HL-60 (cell line): ENCODE results near the gene PAK3.

Experiments used
- DNase-seq, 2 experiments: peaks; one replicate each; pipeline ENCODE4 v3.0.0-alpha.2; 2010 to 2020; ENCODE audit warnings: low read depth in 1 of 2, low spot score in 1 of 2
- H3K27ac ChIP-seq: fragments of 250-450 bp; sonication (Bioruptor Pico); replicated peaks from 2 replicates; pipeline ENCODE4 v1.5.1; 2020; ENCODE audit warnings: mild to moderate bottlenecking, moderate library complexity
- H3K27me3 ChIP-seq: fragments of 250-450 bp; sonication (Bioruptor Pico); 2 replicates; pipeline ENCODE4 v1.5.1; 2021; ENCODE audit warnings: mild to moderate bottlenecking, moderate library complexity; ENCODE audit not compliant: insufficient read depth, poor library complexity, severe bottlenecking
- H3K4me3 ChIP-seq: replicated peaks from 2 replicates; pipeline ENCODE4 v1.5.1; 2011; ENCODE audit warnings: mild to moderate bottlenecking, control low read depth, low read length; ENCODE audit not compliant: insufficient read depth
- GABPA ChIP-seq: IDR thresholded peaks from 2 replicates; pipeline ENCODE4 v1.6.1; 2012; ENCODE audit warnings: low read depth
- POLR2AphosphoS5 ChIP-seq: IDR thresholded peaks from 2 replicates; pipeline ENCODE4 v1.6.1; 2012; ENCODE audit warnings: low read depth
- SPI1 ChIP-seq: IDR thresholded peaks from 2 replicates; pipeline ENCODE4 v1.6.1; 2012; ENCODE audit warnings: low read depth, mild to moderate bottlenecking, borderline replicate concordance
- TF ChIP-seq, protein P1 (sequence below): IDR thresholded peaks from 2 replicates; pipeline ENCODE4 v1.6.1; 2012; ENCODE audit warnings: low read depth; ENCODE audit not compliant: insufficient replicate concordance
- TF ChIP-seq, protein P2 (sequence below): IDR thresholded peaks from one replicate; pipeline ENCODE4 v1.5.1; 2011; ENCODE audit warnings: low read length, control low read depth, inconsistent platforms; ENCODE audit not compliant: insufficient read depth

The PAK3 gene

DNA sequence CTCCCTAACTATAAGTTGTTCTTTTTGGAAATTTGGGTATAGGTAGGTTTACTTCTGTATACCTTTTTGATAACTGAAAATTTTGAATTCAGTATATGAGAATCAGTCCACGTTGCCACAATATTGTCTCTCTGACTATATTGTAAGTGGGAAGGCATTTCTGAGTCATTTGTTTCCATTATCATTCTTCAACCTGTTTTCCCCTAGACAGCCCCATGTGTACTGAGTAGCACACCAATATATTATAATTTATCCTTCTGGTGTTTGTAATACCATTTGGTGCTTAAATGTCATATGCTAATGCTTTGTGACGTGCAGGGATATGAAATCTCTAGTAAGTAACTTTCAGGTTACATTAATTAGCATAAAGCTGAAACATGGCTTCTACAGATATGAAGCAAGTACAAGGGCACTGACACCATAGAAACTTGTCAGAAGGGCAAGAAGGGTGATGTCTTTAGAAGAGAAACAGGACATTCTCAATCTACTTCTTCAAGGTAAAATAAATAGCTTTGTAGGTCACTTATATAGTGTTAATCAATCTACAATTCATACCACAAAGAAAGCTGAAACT, 27.7 kb downstream of the PAK3 start:
- no peak overlapping the region for H3K4me3 ChIP-seq
- H3K27ac ChIP-seq, result no peak overlapping the region
- H3K27me3 ChIP-seq, result no peaks in the 10 kb centered on the region
- no peak for TF ChIP-seq POLR2AphosphoS5
- TF ChIP-seq, protein P1, sequence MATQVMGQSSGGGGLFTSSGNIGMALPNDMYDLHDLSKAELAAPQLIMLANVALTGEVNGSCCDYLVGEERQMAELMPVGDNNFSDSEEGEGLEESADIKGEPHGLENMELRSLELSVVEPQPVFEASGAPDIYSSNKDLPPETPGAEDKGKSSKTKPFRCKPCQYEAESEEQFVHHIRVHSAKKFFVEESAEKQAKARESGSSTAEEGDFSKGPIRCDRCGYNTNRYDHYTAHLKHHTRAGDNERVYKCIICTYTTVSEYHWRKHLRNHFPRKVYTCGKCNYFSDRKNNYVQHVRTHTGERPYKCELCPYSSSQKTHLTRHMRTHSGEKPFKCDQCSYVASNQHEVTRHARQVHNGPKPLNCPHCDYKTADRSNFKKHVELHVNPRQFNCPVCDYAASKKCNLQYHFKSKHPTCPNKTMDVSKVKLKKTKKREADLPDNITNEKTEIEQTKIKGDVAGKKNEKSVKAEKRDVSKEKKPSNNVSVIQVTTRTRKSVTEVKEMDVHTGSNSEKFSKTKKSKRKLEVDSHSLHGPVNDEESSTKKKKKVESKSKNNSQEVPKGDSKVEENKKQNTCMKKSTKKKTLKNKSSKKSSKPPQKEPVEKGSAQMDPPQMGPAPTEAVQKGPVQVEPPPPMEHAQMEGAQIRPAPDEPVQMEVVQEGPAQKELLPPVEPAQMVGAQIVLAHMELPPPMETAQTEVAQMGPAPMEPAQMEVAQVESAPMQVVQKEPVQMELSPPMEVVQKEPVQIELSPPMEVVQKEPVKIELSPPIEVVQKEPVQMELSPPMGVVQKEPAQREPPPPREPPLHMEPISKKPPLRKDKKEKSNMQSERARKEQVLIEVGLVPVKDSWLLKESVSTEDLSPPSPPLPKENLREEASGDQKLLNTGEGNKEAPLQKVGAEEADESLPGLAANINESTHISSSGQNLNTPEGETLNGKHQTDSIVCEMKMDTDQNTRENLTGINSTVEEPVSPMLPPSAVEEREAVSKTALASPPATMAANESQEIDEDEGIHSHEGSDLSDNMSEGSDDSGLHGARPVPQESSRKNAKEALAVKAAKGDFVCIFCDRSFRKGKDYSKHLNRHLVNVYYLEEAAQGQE, result no peak
- TF ChIP-seq SPI1, result no peak
- no peak for TF ChIP-seq GABPA
- TF ChIP-seq, protein P2, sequence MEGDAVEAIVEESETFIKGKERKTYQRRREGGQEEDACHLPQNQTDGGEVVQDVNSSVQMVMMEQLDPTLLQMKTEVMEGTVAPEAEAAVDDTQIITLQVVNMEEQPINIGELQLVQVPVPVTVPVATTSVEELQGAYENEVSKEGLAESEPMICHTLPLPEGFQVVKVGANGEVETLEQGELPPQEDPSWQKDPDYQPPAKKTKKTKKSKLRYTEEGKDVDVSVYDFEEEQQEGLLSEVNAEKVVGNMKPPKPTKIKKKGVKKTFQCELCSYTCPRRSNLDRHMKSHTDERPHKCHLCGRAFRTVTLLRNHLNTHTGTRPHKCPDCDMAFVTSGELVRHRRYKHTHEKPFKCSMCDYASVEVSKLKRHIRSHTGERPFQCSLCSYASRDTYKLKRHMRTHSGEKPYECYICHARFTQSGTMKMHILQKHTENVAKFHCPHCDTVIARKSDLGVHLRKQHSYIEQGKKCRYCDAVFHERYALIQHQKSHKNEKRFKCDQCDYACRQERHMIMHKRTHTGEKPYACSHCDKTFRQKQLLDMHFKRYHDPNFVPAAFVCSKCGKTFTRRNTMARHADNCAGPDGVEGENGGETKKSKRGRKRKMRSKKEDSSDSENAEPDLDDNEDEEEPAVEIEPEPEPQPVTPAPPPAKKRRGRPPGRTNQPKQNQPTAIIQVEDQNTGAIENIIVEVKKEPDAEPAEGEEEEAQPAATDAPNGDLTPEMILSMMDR, result no peak
- DNase-seq, result no peak

DNA sequence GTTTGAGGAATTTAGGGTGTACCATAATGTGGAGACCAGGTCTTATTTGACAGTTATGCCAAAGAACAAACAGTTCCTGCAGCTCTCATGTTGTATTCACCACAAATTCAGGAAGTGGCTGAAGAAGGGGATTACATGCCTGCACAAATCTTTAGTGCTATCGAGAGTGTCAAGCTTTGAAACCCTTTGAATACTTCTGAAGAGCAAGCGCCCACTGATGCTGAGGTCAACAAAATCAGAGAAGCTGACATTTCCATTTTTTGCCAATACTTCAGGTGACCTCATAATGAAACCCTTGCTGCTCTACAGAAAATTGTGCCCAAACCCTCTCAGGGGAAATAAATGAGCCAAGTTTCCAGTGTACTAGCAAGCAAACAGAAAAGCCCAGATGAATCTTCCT, 28.4 kb downstream of the PAK3 start:
- H3K4me3 ChIP-seq, result no peak overlapping the region
- H3K27ac ChIP-seq, result no peak overlapping the region
- no peak for DNase-seq
- TF ChIP-seq, protein P1, result no peak
- TF ChIP-seq, protein P2, result no peak
- TF ChIP-seq SPI1 (no peak), POLR2AphosphoS5 (no peak), GABPA (no peak)
- no peaks in the 10 kb centered on the region for H3K27me3 ChIP-seq

DNA sequence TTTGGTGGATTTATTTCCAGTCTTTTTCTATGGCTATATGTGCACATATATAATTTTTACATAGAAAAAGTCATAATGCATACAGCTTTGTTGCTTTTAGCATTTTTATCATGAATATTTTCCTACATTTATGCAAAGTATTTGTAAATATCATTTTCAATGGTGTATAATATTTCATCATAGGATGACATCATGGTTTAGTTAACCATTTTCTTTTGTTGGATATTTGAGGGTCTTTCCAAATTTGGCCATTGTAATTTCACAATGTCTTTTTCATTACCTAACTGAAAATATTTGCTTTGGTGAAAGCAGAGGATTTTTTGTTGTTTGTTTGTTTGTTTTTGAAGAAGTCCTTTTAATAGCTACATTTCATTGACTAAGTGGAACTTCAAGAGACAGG, 31.0 kb downstream of the PAK3 start:
- TF ChIP-seq, protein P1, result no peak
- no peak for TF ChIP-seq SPI1
- TF ChIP-seq, protein P2, result no peak
- no peak for TF ChIP-seq POLR2AphosphoS5
- TF ChIP-seq GABPA, result no peak

More for the DNA sequence above, 31.0 kb downstream of the PAK3 start:
- DNase-seq, result no peak
- H3K27me3 ChIP-seq, result no peaks in the 10 kb centered on the region
- H3K4me3 ChIP-seq, result no peak overlapping the region
- H3K27ac ChIP-seq, result no peak overlapping the region
